ENCODE data around the gene ADAMTS15.

DNA sequence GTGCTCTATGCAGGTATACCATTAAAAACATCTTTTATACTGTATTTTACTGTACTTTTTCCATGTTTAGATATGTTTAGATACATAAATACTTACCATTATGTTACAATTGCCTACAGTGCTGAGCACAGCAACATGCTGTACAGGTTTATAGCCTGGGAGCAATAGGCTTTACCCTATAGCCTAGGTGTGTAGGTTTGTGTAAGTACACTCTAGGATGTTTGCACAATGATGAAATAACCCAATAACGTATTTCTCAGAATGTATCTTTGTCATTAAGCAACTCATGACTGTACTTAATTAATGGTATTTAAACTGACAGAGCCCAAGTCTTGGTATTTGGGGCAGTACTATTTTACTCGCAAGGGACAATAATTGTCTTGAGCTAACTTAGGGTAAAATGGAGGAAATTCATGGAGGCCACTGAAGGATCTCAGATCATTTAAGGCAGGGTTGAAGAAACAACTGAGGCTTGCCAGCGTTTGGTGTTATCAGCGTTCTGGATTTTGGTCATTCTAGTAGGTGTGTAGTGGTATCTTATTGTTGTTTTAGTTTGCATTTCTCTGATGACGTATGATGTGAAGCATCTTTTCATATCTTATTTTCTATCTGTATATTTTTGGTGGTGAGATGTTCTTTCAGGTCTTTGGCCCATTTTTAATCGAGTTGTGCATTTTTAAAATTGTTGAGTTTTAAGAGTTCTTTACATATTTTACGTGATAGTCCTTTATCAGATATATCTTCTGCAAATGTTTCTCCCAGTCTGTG is 42.4 kb downstream of the ADAMTS15 start:
- TF ChIP-seq, protein P1, sequence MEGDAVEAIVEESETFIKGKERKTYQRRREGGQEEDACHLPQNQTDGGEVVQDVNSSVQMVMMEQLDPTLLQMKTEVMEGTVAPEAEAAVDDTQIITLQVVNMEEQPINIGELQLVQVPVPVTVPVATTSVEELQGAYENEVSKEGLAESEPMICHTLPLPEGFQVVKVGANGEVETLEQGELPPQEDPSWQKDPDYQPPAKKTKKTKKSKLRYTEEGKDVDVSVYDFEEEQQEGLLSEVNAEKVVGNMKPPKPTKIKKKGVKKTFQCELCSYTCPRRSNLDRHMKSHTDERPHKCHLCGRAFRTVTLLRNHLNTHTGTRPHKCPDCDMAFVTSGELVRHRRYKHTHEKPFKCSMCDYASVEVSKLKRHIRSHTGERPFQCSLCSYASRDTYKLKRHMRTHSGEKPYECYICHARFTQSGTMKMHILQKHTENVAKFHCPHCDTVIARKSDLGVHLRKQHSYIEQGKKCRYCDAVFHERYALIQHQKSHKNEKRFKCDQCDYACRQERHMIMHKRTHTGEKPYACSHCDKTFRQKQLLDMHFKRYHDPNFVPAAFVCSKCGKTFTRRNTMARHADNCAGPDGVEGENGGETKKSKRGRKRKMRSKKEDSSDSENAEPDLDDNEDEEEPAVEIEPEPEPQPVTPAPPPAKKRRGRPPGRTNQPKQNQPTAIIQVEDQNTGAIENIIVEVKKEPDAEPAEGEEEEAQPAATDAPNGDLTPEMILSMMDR (IDR thresholded peaks at IDR 0.05): no peak
- no peak for TF ChIP-seq POLR2A (IDR thresholded peaks at IDR 0.05)
